Activated CD8-positive, alpha-beta T cell treated with anti-CD3 and anti-CD28 coated beads, Interleukin-2, amount 10 ng/mL, durations not matched to agents 7 days and 5 days (primary cell): ENCODE results near the gene TCN1. TPM values are rescaled to one million over a fixed set of nuclear protein-coding genes. Genes with fewer than 3 reads are reported as not detected.
"Not testable (repeated sequence)": the region's sequence is repeated elsewhere in the genome, so short reads cannot be mapped to it uniquely, and the experiment has no call there.

Experiments
- ATAC-seq: fragments of 150-1000 bp; cut with Tn5 transposase; one replicate; pipeline ENCODE4 v1.10.0; 2021; ENCODE audit warnings: moderate library complexity
- CTCF ChIA-PET: fragments of 350-600 bp; sonication (Branson Sonifier 250); formaldehyde crosslinking; loops from one replicate; lab custom pipeline; 2021; ENCODE audit warnings: antibody characterized with exemption; lab: Charles Lee
- POLR2A ChIA-PET: fragments of 350-600 bp; sonication (Branson Sonifier 250); formaldehyde crosslinking; loops from one replicate; lab custom pipeline; 2021; ENCODE audit warnings: antibody characterized with exemption; lab: Charles Lee
- DNase-seq: peaks from one replicate; pipeline ENCODE4 v3.0.0-alpha.2; 2020
- H3K27ac Mint-ChIP-seq: one replicate; pipeline ENCODE4 v1.8.0; 2021; ENCODE audit warnings: mild to moderate bottlenecking, mixed read lengths
- H3K27me3 Mint-ChIP-seq: one replicate; pipeline ENCODE4 v1.8.0; 2021; ENCODE audit warnings: low read depth, mixed read lengths
- H3K36me3 Mint-ChIP-seq: one replicate; pipeline ENCODE4 v1.8.0; 2021; ENCODE audit warnings: low read depth, mixed read lengths
- H3K4me1 Mint-ChIP-seq: one replicate; pipeline ENCODE4 v1.8.0; 2021; ENCODE audit warnings: low read depth, mixed read lengths
- H3K4me3 Mint-ChIP-seq: one replicate; pipeline ENCODE4 v1.8.0; 2021; ENCODE audit warnings: mild to moderate bottlenecking, mixed read lengths
- H3K9me3 Mint-ChIP-seq: one replicate; pipeline ENCODE4 v1.8.0; 2022; ENCODE audit warnings: mixed read lengths; ENCODE audit not compliant: insufficient read depth
- total RNA-seq, 2 experiments: library from RNA; stranded (reverse); gene quantifications; one replicate each; pipeline ENCODE4 v1.2.3, GENCODE V29; 2021

Gene TCN1
- total RNA-seq, 2 experiments from 2014 or later: not detected

- Mint-ChIP-seq H3K4me1 (peaks cover 5% of the 10 kb centered on the region), H3K36me3 (no peaks in the 10 kb centered on the region), H3K27me3 (peaks cover 2% of the 10 kb centered on the region), H3K9me3 (no peaks in the 10 kb centered on the region), H3K4me3 (no peak overlapping the region), H3K27ac (no peak overlapping the region)
- no peak for ATAC-seq
- POLR2A ChIA-PET: no interaction called here
- CTCF ChIA-PET: interaction anchor here (0.7 kb wide), 1 partner anchor 90 kb away, joined by 3 read pairs; no protein-coding TSS in a partner anchor
- no peak for DNase-seq
Measured at GRCh38 chr11:59829358-59829757, 36.9 kb downstream of the TCN1 start.

- Mint-ChIP-seq H3K27ac (no peak overlapping the region), H3K27me3 (peaks cover 2% of the 10 kb centered on the region), H3K36me3 (no peaks in the 10 kb centered on the region), H3K4me1 (peaks cover 17% of the 10 kb centered on the region), H3K4me3 (no peak overlapping the region), H3K9me3 (no peaks in the 10 kb centered on the region)
- DNase-seq: peak; percentile 58
- peak; percentile 82 for ATAC-seq
- ChIA-PET CTCF (interaction anchor here (0.7 to 1.2 kb wide), 6 partner anchors 11 to 122 kb away, joined by 3 to 6 read pairs (median 4); no protein-coding TSS in a partner anchor), POLR2A (no interaction called here)
Measured at GRCh38 chr11:59822989-59823566, 43.2 kb downstream of the TCN1 start.

GRCh38 chr11:59818572-59818971 lies 47.7 kb downstream of the TCN1 start:
- POLR2A ChIA-PET: no interaction called here
- Mint-ChIP-seq H3K36me3 (no peaks in the 10 kb centered on the region), H3K27me3 (no peaks in the 10 kb centered on the region), H3K9me3 (no peaks in the 10 kb centered on the region), H3K4me1 (peaks cover 33% of the 10 kb centered on the region), H3K27ac (peak overlapping the region; percentile 36), H3K4me3 (peak overlapping the region; percentile 23)
- CTCF ChIA-PET: interaction anchor here (2.2 kb wide), 1 partner anchor 100 kb away, joined by 8 read pairs; no protein-coding TSS in a partner anchor
- ATAC-seq (no peak), DNase-seq (no peak)

- H3K4me1 Mint-ChIP-seq: peaks cover 44% of the 10 kb centered on the region
- H3K27ac Mint-ChIP-seq, ATAC-seq, POLR2A ChIA-PET, H3K27me3 Mint-ChIP-seq, DNase-seq, H3K9me3 Mint-ChIP-seq, H3K36me3 Mint-ChIP-seq, H3K4me3 Mint-ChIP-seq: not testable (repeated sequence)
- CTCF ChIA-PET: interaction anchor here (1.0 to 1.3 kb wide), 3 partner anchors 15 to 64 kb away, joined by 3 to 4 read pairs (median 4); partner anchors contain the start of gene STX3
Measured at GRCh38 chr11:59816434-59816833, 49.9 kb downstream of the TCN1 start.

DNA sequence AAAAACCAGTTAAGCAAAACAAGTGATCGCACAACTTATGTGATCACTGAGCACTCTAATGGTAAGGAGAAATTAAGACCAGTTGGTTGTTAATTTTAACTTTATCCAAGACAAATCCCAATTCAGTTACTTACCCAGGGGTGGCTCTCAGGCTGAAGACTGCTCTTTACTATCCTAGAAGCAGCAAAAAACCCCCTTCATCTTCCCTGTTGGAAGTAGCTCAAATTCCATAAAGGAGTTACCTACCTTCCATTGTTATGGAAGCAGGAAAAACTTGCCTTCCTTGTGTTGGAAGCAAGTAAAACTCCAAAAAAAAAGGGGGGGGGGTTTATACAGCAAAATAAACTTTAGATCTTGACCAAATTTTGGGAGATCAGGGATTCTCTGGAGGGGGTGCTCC lies 50.5 kb downstream of the TCN1 start:
- Mint-ChIP-seq H3K4me3 (no peak overlapping the region), H3K9me3 (no peaks in the 10 kb centered on the region), H3K27ac (no peak overlapping the region), H3K27me3 (no peaks in the 10 kb centered on the region), H3K36me3 (peaks cover 10% of the 10 kb centered on the region), H3K4me1 (peaks cover 50% of the 10 kb centered on the region)
- DNase-seq: no peak
- CTCF ChIA-PET: interaction anchor here (1.3 kb wide), 1 partner anchor 61 kb away, joined by 3 read pairs; the partner anchor contains the start of gene STX3
- ATAC-seq: no peak
- POLR2A ChIA-PET: no interaction called here

- ChIA-PET POLR2A (no interaction called here), CTCF (interaction anchor here (0.7 kb wide), 1 partner anchor 105 kb away, joined by 3 read pairs; no protein-coding TSS in a partner anchor)
- peaks cover 53% of the 10 kb centered on the region for H3K4me1 Mint-ChIP-seq
- peaks cover 16% of the 10 kb centered on the region for H3K36me3 Mint-ChIP-seq
- peak overlapping the region; percentile 26 for H3K4me3 Mint-ChIP-seq
- ATAC-seq: no peak
- H3K27ac Mint-ChIP-seq: peak overlapping the region; percentile 50
- no peak for DNase-seq
- no peaks in the 10 kb centered on the region for H3K9me3 Mint-ChIP-seq
- no peaks in the 10 kb centered on the region for H3K27me3 Mint-ChIP-seq
Measured at GRCh38 chr11:59814021-59814420, 52.3 kb downstream of the TCN1 start.

- CTCF ChIA-PET: interaction anchor here (0.7 kb wide), 1 partner anchor 105 kb away, joined by 3 read pairs; no protein-coding TSS in a partner anchor
- POLR2A ChIA-PET: no interaction called here
- H3K9me3 Mint-ChIP-seq: no peaks in the 10 kb centered on the region
- peaks cover 20% of the 10 kb centered on the region for H3K36me3 Mint-ChIP-seq
- no peaks in the 10 kb centered on the region for H3K27me3 Mint-ChIP-seq
- DNase-seq (no peak), ATAC-seq (no peak)
- peak overlapping the region; percentile 18 for H3K4me3 Mint-ChIP-seq
- peak overlapping the region; percentile 52 for H3K27ac Mint-ChIP-seq
- H3K4me1 Mint-ChIP-seq: peaks cover 52% of the 10 kb centered on the region
Measured at GRCh38 chr11:59813364-59813763, 52.9 kb downstream of the TCN1 start.

DNA sequence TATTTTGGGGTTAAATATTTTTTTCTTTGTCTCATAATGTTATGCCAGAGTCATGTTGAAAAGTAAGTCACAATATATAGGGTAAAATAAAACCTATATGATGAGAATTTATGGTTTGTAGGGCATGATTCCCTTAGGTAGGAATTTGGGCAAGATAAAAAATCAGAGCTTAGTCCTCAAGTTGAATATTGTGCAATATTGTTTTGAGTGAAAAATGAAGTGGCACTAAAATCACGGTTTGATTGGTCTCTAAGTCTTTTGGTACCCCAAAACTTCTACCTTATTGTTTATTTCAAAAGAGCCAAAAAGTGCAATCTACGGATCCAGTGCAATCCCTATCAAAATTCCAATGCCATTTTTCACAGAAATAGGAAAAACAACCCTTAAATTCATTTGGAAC lies 54.1 kb downstream of the TCN1 start:
- POLR2A ChIA-PET: no interaction called here
- CTCF ChIA-PET: interaction anchor here (0.8 to 3.4 kb wide), 2 partner anchors 11 kb away, joined by 3 to 19 read pairs; no protein-coding TSS in a partner anchor
- Mint-ChIP-seq H3K4me1 (peaks cover 52% of the 10 kb centered on the region), H3K4me3 (no peak overlapping the region), H3K36me3 (peaks cover 23% of the 10 kb centered on the region), H3K27ac (no peak overlapping the region), H3K9me3 (no peaks in the 10 kb centered on the region), H3K27me3 (no peaks in the 10 kb centered on the region)
- ATAC-seq (no peak), DNase-seq (no peak)

GRCh38 chr11:59810911-59811259 lies 55.4 kb downstream of the TCN1 start:
- peaks cover 35% of the 10 kb centered on the region for H3K36me3 Mint-ChIP-seq
- CTCF ChIA-PET: interaction anchor here (0.7 to 4.4 kb wide), 9 partner anchors 10 to 196 kb away, joined by 3 to 55 read pairs (median 3); partner anchors contain the start of genes PATL1 and STX3
- peak overlapping the region; percentile 93 for H3K4me3 Mint-ChIP-seq
- peak overlapping the region; percentile 94 for H3K27ac Mint-ChIP-seq
- peaks cover 52% of the 10 kb centered on the region for H3K4me1 Mint-ChIP-seq
- DNase-seq (no peak), ATAC-seq (no peak)
- no peaks in the 10 kb centered on the region for H3K27me3 Mint-ChIP-seq
- H3K9me3 Mint-ChIP-seq: no peaks in the 10 kb centered on the region
- POLR2A ChIA-PET: interaction anchor here (1.1 to 1.4 kb wide), 2 partner anchors 44 to 142 kb away, joined by 3 to 6 read pairs; partner anchors contain the start of gene PATL1

- CTCF ChIA-PET: interaction anchor here (0.7 to 4.4 kb wide), 12 partner anchors 9 to 196 kb away, joined by 3 to 55 read pairs (median 4); partner anchors contain the start of genes PATL1 and STX3
- Mint-ChIP-seq H3K4me1 (peaks cover 52% of the 10 kb centered on the region), H3K36me3 (peaks cover 36% of the 10 kb centered on the region), H3K4me3 (peak within 1 kb of the TSS; percentile 93), H3K9me3 (no peaks in the 10 kb centered on the region), H3K27ac (peak within 1 kb of the TSS; percentile 94), H3K27me3 (no peaks in the 10 kb centered on the region)
- DNase-seq: peak; percentile 95
- POLR2A ChIA-PET: interaction anchor here (0.6 to 1.4 kb wide), 4 partner anchors 43 to 260 kb away, joined by 3 to 6 read pairs (median 6); partner anchors contain the start of genes PATL1 and STX3
- peak; percentile 99 for ATAC-seq
Measured at GRCh38 chr11:59810189-59810910, 55.9 kb downstream of the TCN1 start, which contains the start of gene MRPL16. MRPL16 (minus strand) TSS chr11:59810778; CDS start chr11:59810658, 120 bp downstream.

- peaks cover 37% of the 10 kb centered on the region for H3K4me1 Mint-ChIP-seq
- peak overlapping the region; percentile 27 for H3K27ac Mint-ChIP-seq
- no peak for DNase-seq
- ChIA-PET POLR2A (no interaction called here), CTCF (interaction anchor here (4.4 kb wide), 1 partner anchor 53 kb away, joined by 55 read pairs; the partner anchor contains the start of gene STX3)
- H3K9me3 Mint-ChIP-seq: no peaks in the 10 kb centered on the region
- no peak overlapping the region for H3K4me3 Mint-ChIP-seq
- H3K36me3 Mint-ChIP-seq: peaks cover 55% of the 10 kb centered on the region
- H3K27me3 Mint-ChIP-seq: no peaks in the 10 kb centered on the region
- ATAC-seq: no peak
Measured at GRCh38 chr11:59807047-59807610, 59.2 kb downstream of the TCN1 start.
